Panc1 (cell line): ENCODE results near the gene TGFB2. TPM values are rescaled to one million over a fixed set of nuclear protein-coding genes. Genes with fewer than 3 reads are reported as not detected.
A peak's percentile ranks its signal among the peaks of the same experiment; 100 is the strongest.

ENCODE experiments used
- ATAC-seq: fragments of 200-7000 bp; cut with Tn5 transposase; 2 replicates; pipeline ENCODE4 v1.9.1; 2020; ENCODE audit warnings: mild to moderate bottlenecking, moderate library complexity
- BruUV-seq: library from RNA; stranded (reverse); fragments of 400-500 nt; replicated peaks from 2 replicates; lab custom pipeline; 2021; lab: Mats Ljungman, UMichigan
- CTCF ChIA-PET: fragments of 300-600 bp; sonication (Branson Sonifier 250); formaldehyde crosslinking; loops from one replicate; lab custom pipeline; 2022; ENCODE audit warnings: antibody characterized with exemption; lab: Charles Lee
- POLR2A ChIA-PET: fragments of 300-600 bp; sonication (Branson Sonifier 250); formaldehyde crosslinking; loops from one replicate; lab custom pipeline; 2022; ENCODE audit warnings: antibody characterized with exemption; lab: Charles Lee
- DNase-seq: peaks from one replicate; pipeline ENCODE4 v3.0.0-alpha.2; 2010; ENCODE audit warnings: low read depth, low spot score
- H3K27ac ChIP-seq: 2 replicates; pipeline ENCODE4 v1.5.1; 2011; ENCODE audit warnings: mild to moderate bottlenecking, low read length, inconsistent platforms
- H3K27me3 ChIP-seq: fragments of 200-500 bp; sonication (Bioruptor generic); 2 replicates; pipeline ENCODE4 v1.6.0; 2014; ENCODE audit warnings: low read length, inconsistent platforms; ENCODE audit not compliant: control insufficient read depth, insufficient read depth
- H3K36me3 ChIP-seq: fragments of 200-500 bp; sonication (Bioruptor generic); 2 replicates; pipeline ENCODE4 v1.5.1; 2014; ENCODE audit warnings: inconsistent platforms, mild to moderate bottlenecking, low read length, moderate library complexity; ENCODE audit not compliant: control insufficient read depth, insufficient read depth
- H3K4me1 ChIP-seq: 2 replicates; pipeline ENCODE4 v1.5.1; 2011; ENCODE audit warnings: inconsistent platforms, mild to moderate bottlenecking, low read length, moderate library complexity; ENCODE audit not compliant: control insufficient read depth, insufficient read depth
- H3K4me3 ChIP-seq, 2 experiments: 2 replicates each; pipeline ENCODE4 v1.5.1; 2011 to 2012; ENCODE audit warnings: low read depth in 2 of 2, low read length in 2 of 2, mild to moderate bottlenecking in 2 of 2, inconsistent platforms in 1 of 2, moderate library complexity in 1 of 2
- H3K9me3 ChIP-seq: fragments of 200-500 bp; sonication (Bioruptor generic); 2 replicates; pipeline ENCODE4 v1.5.1; 2014; ENCODE audit warnings: low read depth, mild to moderate bottlenecking, inconsistent platforms, low read length, moderate library complexity; ENCODE audit not compliant: control insufficient read depth, insufficient read depth
- CTCF ChIP-seq: fragments of 450-650 bp; IDR thresholded peaks from 2 replicates; pipeline ENCODE4 v1.5.1; 2017; ENCODE audit warnings: mild to moderate bottlenecking
- POLR2AphosphoS5 ChIP-seq: IDR thresholded peaks from 2 replicates; pipeline ENCODE4 v1.6.1; 2012; ENCODE audit warnings: mild to moderate bottlenecking, low read depth, low read length, moderate library complexity
- SIN3A ChIP-seq: IDR thresholded peaks from 2 replicates; pipeline ENCODE4 v1.6.1; 2012; ENCODE audit warnings: low read depth, mild to moderate bottlenecking, low read length, moderate library complexity, borderline replicate concordance; ENCODE audit not compliant: insufficient read depth
- TCF7L2 ChIP-seq: IDR thresholded peaks from 2 replicates; pipeline ENCODE4 v1.6.1; 2011; ENCODE audit warnings: mild to moderate bottlenecking, low read depth, low read length, inconsistent platforms
- in situ Hi-C: cut with HindIII; loops from 2 replicates; pipeline ENCODE4 v1.10.0; 2016; ENCODE audit warnings: low sequenced_read_pairs, low pct_unique_long_range_greater_than_20kb
- intact Hi-C: fragments of 100-400 bp; cut with micrococcal nuclease; formaldehyde crosslinking; loops from one replicate; pipeline ENCODE4 v1.10.0; 2022; ENCODE audit not compliant: unreplicated experiment
- total RNA-seq: library from RNA; stranded (reverse); gene quantifications from one replicate; pipeline ENCODE4 v1.2.1, GENCODE V29; 2021; ENCODE audit not compliant: unreplicated experiment
- TF ChIP-seq, protein P1 (sequence below), 2 experiments: IDR thresholded peaks; 2 replicates each; pipeline ENCODE4 v1.6.1; 2011 to 2012; ENCODE audit warnings: low read depth in 2 of 2, control low read depth in 1 of 2, low read length in 1 of 2, mild to moderate bottlenecking in 1 of 2, moderate library complexity in 1 of 2; ENCODE audit not compliant: insufficient read depth in 1 of 2

The TGFB2 gene
- total RNA-seq, 1 experiment from 2014 or later: 58.9 TPM

GRCh38 chr1:218439541-218440295, 94.6 kb downstream of the TGFB2 start:
- POLR2A ChIA-PET: no interaction called here
- BruUV-seq: no TSS peak
- H3K4me3 ChIP-seq: no peak overlapping the region

DNA sequence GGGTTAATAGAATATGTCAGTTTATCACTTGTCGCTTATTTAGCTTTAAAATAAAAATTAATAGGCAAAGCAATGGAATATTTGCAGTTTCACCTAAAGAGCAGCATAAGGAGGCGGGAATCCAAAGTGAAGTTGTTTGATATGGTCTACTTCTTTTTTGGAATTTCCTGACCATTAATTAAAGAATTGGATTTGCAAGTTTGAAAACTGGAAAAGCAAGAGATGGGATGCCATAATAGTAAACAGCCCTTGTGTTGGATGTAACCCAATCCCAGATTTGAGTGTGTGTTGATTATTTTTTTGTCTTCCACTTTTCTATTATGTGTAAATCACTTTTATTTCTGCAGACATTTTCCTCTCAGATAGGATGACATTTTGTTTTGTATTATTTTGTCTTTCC, 98.1 kb downstream of the TGFB2 start:
- DNase-seq: no peak
- Histone ChIP-seq H3K9me3 (no peaks in the 10 kb centered on the region; the same call in 1 of the 2 replicates), H3K27me3 (no peaks in the 10 kb centered on the region), H3K4me3 (no peak overlapping the region), H3K36me3 (peaks cover 4% of the 10 kb centered on the region; the same call in 1 of the 2 replicates), H3K4me1 (no peaks in the 10 kb centered on the region; the same call in 1 of the 2 replicates), H3K27ac (peak overlapping the region; percentile 7; the same call in 1 of the 2 replicates)
- BruUV-seq: no TSS peak
- ChIA-PET CTCF (no interaction called here), POLR2A (no interaction called here)
- no peak for ATAC-seq
- in situ Hi-C loops (no loop called here), intact Hi-C loops (no loop called here)
- no peak for TF ChIP-seq SIN3A
- TF ChIP-seq, protein P1, sequence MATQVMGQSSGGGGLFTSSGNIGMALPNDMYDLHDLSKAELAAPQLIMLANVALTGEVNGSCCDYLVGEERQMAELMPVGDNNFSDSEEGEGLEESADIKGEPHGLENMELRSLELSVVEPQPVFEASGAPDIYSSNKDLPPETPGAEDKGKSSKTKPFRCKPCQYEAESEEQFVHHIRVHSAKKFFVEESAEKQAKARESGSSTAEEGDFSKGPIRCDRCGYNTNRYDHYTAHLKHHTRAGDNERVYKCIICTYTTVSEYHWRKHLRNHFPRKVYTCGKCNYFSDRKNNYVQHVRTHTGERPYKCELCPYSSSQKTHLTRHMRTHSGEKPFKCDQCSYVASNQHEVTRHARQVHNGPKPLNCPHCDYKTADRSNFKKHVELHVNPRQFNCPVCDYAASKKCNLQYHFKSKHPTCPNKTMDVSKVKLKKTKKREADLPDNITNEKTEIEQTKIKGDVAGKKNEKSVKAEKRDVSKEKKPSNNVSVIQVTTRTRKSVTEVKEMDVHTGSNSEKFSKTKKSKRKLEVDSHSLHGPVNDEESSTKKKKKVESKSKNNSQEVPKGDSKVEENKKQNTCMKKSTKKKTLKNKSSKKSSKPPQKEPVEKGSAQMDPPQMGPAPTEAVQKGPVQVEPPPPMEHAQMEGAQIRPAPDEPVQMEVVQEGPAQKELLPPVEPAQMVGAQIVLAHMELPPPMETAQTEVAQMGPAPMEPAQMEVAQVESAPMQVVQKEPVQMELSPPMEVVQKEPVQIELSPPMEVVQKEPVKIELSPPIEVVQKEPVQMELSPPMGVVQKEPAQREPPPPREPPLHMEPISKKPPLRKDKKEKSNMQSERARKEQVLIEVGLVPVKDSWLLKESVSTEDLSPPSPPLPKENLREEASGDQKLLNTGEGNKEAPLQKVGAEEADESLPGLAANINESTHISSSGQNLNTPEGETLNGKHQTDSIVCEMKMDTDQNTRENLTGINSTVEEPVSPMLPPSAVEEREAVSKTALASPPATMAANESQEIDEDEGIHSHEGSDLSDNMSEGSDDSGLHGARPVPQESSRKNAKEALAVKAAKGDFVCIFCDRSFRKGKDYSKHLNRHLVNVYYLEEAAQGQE (IDR thresholded peaks at IDR 0.05; ENCODE audit: insufficient read depth in 1 of 2, low read depth in 2 of 2, low read length in 1 of 2): no peak
- TF ChIP-seq POLR2AphosphoS5: no peak
- TF ChIP-seq TCF7L2: no peak

More at GRCh38 chr1:218439541-218440295, 94.6 kb downstream of the TGFB2 start:
- no peaks in the 10 kb centered on the region for H3K27me3 ChIP-seq
- in situ Hi-C loops (no loop called here), intact Hi-C loops (no loop called here)
- peak overlapping the region; percentile 66; the same call in 1 of the 2 replicates for H3K27ac ChIP-seq
- no peaks in the 10 kb centered on the region for H3K9me3 ChIP-seq
- CTCF ChIA-PET: no interaction called here
- no peaks in the 10 kb centered on the region; the same call in 1 of the 2 replicates for H3K4me1 ChIP-seq
- no peak for TF ChIP-seq CTCF
- TF ChIP-seq POLR2AphosphoS5: no peak
- TF ChIP-seq, protein P1 (IDR thresholded peaks at IDR 0.05; ENCODE audit: insufficient read depth in 1 of 2, low read depth in 2 of 2, low read length in 1 of 2): no peak
- no peak for TF ChIP-seq TCF7L2
- peaks cover 7% of the 10 kb centered on the region; the same call in 1 of the 2 replicates for H3K36me3 ChIP-seq
- DNase-seq (no peak), ATAC-seq (peak; percentile 70; the same call in 1 of the 2 replicates)
